Activated T-helper 1 cell treated with anti-CD3 and anti-CD28 coated beads, Interleukin-12 subunit alpha, Interleukin-12 subunit beta, Interleukin-2, Interleukin-4 antibody, amounts not matched to agents 30 ng/mL and 10 ng/mL and 1 ng/mL, durations not matched to agents 14 hours and 24 hours and 36 hours (primary cell): ENCODE results near the gene ZFAND3. TPM values are rescaled to one million over a fixed set of nuclear protein-coding genes. Genes with fewer than 3 reads are reported as not detected.

ENCODE experiments used
- DNase-seq: peaks from one replicate; pipeline ENCODE4 v3.0.0; 2021; ENCODE audit warnings: low spot score
- H3K27ac Mint-ChIP-seq: one replicate; pipeline ENCODE4 v1.8.0; 2021; ENCODE audit warnings: mild to moderate bottlenecking, mixed read lengths
- H3K27me3 Mint-ChIP-seq: one replicate; pipeline ENCODE4 v1.8.0; 2022; ENCODE audit warnings: mild to moderate bottlenecking, moderate library complexity, mixed read lengths; ENCODE audit not compliant: insufficient read depth
- H3K36me3 Mint-ChIP-seq: one replicate; pipeline ENCODE4 v1.8.0; 2021; ENCODE audit warnings: low read depth, mixed read lengths
- H3K4me1 Mint-ChIP-seq: one replicate; pipeline ENCODE4 v1.8.0; 2021; ENCODE audit warnings: low read depth, mixed read lengths
- H3K4me3 Mint-ChIP-seq: one replicate; pipeline ENCODE4 v1.8.0; 2021; ENCODE audit warnings: mild to moderate bottlenecking, moderate library complexity, mixed read lengths
- H3K9me3 Mint-ChIP-seq: one replicate; pipeline ENCODE4 v1.8.0; 2021; ENCODE audit warnings: mixed read lengths
- intact Hi-C: fragments of 100-400 bp; cut with micrococcal nuclease; formaldehyde crosslinking; loops from one replicate; pipeline ENCODE4 v1.15.1; 2024
- total RNA-seq: library from RNA; stranded (reverse); gene quantifications from 2 replicates; pipeline ENCODE4 v1.2.3, GENCODE V29; 2022

ZFAND3 gene
- total RNA-seq, 1 donor from 2014 or later, result 44.1 TPM

DNA sequence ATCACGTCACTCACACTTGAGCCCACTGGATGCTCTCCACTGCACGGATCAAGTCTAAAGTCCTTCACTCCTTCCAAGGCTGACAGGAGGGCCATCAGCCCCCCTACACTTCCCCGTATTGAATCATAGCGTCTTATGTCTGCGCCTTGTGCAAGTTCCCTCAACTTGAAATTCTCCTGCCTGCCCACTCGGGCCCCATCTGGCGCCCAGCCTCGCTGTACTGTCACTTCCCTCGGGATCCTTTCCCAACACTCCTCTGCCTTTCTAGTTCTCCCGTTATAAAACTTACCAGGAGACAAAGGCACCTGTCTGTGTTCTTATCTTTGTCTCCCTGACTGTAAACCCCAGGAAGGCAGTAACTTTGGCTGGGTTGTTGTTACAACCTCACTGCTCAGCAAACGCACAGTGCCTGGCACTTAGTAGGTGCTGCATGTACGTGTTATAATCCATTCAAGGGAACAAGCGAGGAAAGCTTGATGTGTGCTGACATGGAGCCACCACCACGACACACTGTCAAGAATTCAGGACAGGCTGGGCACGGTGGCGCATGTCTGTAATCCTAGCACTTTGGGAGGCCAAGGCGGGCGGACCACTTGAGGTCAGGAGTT, 33.8 kb upstream of the ZFAND3 start:
- H3K36me3 Mint-ChIP-seq, result peaks cover 2% of the 10 kb centered on the region
- H3K27me3 Mint-ChIP-seq, result peaks cover 23% of the 10 kb centered on the region
- no peak for DNase-seq
- peaks cover 19% of the 10 kb centered on the region for H3K4me1 Mint-ChIP-seq
- no peak overlapping the region for H3K27ac Mint-ChIP-seq
- no peak overlapping the region for H3K4me3 Mint-ChIP-seq
- intact Hi-C loops, result no loop called here
- H3K9me3 Mint-ChIP-seq, result no peaks in the 10 kb centered on the region

DNA sequence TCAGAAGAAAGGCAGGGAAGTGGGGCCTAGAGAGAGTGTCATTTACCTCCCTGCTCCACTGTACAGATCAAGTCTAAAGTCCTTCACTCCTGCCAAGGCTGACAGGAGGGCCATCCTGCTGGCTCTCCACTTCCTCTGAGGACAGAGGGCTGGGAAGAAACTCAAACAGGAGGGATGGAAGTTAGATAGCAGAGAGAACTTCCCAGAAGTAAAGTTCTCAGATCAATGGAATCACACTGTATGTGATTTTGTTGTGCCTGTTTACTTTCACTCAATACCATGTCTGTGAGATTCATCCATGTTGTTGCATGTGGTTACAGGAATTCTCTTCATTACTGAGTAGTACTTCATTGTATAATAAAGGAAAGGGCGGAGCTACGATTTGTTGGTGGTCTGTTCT, 32.3 kb upstream of the ZFAND3 start:
- intact Hi-C loops, result no loop called here
- Mint-ChIP-seq H3K4me1 (peaks cover 29% of the 10 kb centered on the region), H3K4me3 (no peak overlapping the region), H3K27me3 (peaks cover 18% of the 10 kb centered on the region), H3K36me3 (peaks cover 2% of the 10 kb centered on the region), H3K27ac (no peak overlapping the region), H3K9me3 (no peaks in the 10 kb centered on the region)
- no peak for DNase-seq

DNA sequence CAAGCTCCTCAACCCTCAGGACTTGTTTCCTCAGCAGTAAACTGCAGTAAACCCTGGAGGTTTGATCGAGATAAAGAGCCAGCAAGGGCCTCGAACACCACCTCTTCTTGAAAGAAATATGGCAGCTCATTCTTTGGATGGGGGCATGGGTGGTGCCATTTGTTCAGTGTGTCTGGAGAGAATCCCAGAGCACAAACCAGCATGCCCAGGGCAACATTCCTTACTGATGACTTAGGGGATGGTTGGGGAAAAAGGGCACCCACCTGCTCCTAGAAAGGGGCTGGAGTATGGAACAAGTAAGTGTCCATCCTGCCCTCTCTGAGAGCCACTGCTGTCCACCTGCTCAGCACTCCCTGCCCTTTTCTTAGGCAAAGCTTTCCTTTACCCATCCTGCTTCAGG, 31.3 kb upstream of the ZFAND3 start:
- Mint-ChIP-seq H3K9me3 (no peaks in the 10 kb centered on the region), H3K4me1 (peaks cover 24% of the 10 kb centered on the region), H3K36me3 (peaks cover 2% of the 10 kb centered on the region), H3K4me3 (no peak overlapping the region), H3K27me3 (peaks cover 18% of the 10 kb centered on the region), H3K27ac (no peak overlapping the region)
- intact Hi-C loops, result no loop called here
- no peak for DNase-seq

DNA sequence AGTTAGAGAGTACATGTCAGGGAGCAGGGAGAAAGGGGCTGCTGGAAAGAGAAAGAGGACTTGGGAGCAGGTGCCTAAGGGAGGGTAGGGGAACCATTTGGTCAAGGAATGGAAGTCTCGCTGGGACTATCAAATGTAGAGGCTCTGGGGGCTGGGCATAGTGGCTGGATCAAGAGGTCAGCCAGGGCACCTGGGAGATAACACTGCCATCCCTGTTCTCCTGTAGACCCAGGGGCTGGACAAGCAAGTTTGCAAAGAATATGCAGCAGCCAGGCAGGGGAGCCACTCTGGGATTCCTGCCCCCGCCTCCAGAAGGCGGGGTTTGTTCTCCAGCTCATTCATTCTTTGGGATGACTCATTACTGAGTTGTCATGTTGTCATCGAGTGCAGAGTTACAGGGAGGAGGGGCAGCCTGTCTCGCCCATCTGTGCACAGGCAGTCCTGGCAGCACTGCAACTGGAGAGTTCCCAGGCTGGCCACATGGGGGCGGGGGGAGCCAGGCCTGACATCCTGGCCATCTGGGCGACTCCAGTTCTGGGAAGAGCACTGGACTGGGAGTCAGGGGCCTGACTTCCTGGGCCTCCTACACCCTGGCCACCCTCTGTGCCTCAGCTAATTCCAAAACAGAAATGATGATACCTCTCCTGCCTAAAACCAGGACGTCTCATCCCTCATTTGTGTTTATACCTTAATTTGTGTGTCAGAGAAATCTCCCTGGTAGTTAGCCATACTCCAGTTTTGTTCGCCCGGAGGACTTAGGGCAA, 28.2 kb upstream of the ZFAND3 start:
- Mint-ChIP-seq H3K9me3 (no peaks in the 10 kb centered on the region), H3K4me1 (peaks cover 12% of the 10 kb centered on the region), H3K27ac (no peak overlapping the region), H3K36me3 (no peaks in the 10 kb centered on the region), H3K27me3 (peaks cover 1% of the 10 kb centered on the region), H3K4me3 (no peak overlapping the region)
- DNase-seq, result peak; percentile 66
- intact Hi-C loops, result loop anchor here (1.0 to 10.0 kb wide), 6 partner anchors 28 to 703 kb away; partner anchors contain the start of gene ZFAND3

DNA sequence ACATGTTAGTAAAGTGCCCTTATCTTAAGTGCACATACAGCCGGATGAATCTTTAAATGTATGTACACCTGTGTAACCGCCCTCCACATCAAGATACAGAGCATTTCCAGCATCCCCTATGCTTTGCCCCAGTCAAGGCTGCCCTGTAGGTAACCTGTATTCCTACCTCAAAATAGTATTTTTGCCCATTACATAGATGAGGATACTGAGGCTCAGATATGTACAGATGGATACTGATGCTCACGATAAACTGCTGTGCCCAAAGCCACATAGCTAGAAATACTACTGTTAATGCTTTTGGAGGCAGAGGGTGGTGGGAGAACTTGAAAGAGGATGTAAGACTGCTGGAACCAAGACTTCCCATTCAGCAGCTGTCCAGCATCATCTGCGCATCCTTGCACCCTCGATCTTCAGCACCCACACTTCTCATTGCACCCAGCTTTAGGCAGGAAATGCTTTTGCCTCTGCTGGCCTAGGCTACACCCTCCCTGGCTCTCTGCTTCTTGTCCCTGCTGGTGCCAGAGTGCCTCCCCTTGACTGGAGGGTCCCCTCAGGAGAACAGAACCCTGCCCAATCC, 27.0 kb upstream of the ZFAND3 start:
- intact Hi-C loops, result loop anchor here (10.0 kb wide), 1 partner anchor 342 kb away; no protein-coding TSS in a partner anchor
- Mint-ChIP-seq H3K36me3 (no peaks in the 10 kb centered on the region), H3K4me3 (no peak overlapping the region), H3K4me1 (peaks cover 12% of the 10 kb centered on the region), H3K27ac (no peak overlapping the region), H3K9me3 (no peaks in the 10 kb centered on the region), H3K27me3 (peaks cover 1% of the 10 kb centered on the region)
- DNase-seq, result no peak

DNA sequence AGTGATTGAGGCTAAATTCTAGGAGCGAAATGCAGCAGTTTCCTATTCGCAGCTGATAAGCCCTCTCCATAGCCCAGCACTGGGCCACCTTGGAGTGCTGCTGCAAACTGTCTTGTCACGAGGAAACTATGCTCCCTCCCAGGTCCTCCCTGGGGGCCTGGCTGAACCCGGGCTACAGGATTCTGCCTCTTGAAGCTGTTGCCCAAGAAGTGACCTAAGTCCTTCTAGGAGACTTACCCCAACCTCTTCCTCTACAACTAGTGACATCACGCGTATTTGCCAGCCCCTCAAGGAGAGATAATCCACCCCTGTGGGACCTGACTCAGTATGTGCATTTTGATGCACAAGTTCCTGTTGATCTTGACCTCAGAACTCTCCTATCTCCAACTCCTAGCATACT, 26.5 kb upstream of the ZFAND3 start:
- Mint-ChIP-seq H3K4me3 (no peak overlapping the region), H3K9me3 (no peaks in the 10 kb centered on the region), H3K4me1 (peaks cover 12% of the 10 kb centered on the region), H3K27me3 (peaks cover 1% of the 10 kb centered on the region), H3K36me3 (no peaks in the 10 kb centered on the region), H3K27ac (no peak overlapping the region)
- DNase-seq, result no peak
- intact Hi-C loops, result loop anchor here (10.0 kb wide), 1 partner anchor 342 kb away; no protein-coding TSS in a partner anchor

DNA sequence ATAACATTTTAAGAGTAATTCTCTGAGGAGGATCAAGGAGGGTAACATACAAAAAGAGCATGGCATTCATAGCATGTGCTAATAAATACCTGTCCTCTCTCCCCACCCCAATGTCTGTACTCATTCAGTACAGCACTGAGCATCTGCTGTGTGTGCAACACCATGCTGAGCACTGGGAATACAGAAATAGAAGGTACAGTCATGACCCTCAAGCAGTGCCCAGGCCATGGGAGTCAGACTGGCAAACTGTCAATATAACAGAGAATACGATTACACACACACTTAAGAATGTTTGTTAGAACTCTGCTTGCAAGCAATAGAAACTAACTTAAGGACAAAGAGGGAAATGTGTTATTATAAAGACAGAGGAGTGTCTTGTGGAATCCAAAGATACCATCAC, 24.7 kb upstream of the ZFAND3 start:
- H3K4me1 Mint-ChIP-seq, result peaks cover 12% of the 10 kb centered on the region
- no peaks in the 10 kb centered on the region for H3K9me3 Mint-ChIP-seq
- intact Hi-C loops, result loop anchor here (10.0 kb wide), 1 partner anchor 340 kb away; no protein-coding TSS in a partner anchor
- H3K27ac Mint-ChIP-seq, result no peak overlapping the region
- H3K4me3 Mint-ChIP-seq, result no peak overlapping the region
- no peak for DNase-seq
- H3K27me3 Mint-ChIP-seq, result peaks cover 7% of the 10 kb centered on the region
- H3K36me3 Mint-ChIP-seq, result no peaks in the 10 kb centered on the region

DNA sequence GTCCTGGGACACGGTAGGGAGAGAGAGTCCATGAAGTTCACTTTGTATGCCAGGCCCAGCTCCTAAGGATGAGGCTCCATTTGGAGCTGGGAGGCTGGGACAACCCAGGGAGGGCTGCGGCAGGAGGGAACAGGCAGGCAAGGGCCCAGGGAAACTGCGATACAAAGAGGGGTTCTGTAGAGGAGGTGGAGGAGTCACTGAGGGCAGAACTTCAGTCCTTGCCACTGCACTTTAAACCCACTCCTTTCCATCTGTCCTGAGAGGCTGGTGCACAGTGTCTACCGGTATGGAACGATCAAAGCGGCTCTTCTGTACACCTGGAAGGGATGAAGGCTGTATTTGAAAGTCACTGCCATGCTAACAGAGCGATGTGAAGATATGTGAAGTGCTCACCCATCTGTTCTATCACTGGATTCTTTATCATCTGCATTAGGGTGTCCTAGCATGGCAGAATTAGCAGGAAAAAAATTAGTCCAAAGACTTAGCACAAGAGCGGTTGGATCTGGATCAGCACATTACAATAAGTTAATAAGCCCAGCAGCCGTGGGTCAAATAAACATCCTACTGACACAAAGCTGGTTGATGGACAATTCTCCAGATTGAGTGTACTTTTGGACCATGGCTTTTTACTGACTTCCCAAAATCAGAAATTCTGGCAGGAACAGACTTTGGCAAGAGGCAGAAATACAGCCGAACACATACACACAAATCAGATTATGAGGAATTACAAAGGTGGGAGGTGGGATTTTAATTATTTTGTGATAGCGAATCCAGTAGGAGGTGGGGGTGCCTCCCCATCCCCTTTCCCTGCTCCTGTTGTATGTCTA, 20.9 kb upstream of the ZFAND3 start:
- no peak for DNase-seq
- intact Hi-C loops, result loop anchor here (10.0 kb wide), 1 partner anchor 336 kb away; no protein-coding TSS in a partner anchor
- Mint-ChIP-seq H3K4me3 (no peak overlapping the region), H3K4me1 (peaks cover 6% of the 10 kb centered on the region), H3K27me3 (peaks cover 18% of the 10 kb centered on the region), H3K9me3 (no peaks in the 10 kb centered on the region), H3K27ac (no peak overlapping the region), H3K36me3 (no peaks in the 10 kb centered on the region)

DNA sequence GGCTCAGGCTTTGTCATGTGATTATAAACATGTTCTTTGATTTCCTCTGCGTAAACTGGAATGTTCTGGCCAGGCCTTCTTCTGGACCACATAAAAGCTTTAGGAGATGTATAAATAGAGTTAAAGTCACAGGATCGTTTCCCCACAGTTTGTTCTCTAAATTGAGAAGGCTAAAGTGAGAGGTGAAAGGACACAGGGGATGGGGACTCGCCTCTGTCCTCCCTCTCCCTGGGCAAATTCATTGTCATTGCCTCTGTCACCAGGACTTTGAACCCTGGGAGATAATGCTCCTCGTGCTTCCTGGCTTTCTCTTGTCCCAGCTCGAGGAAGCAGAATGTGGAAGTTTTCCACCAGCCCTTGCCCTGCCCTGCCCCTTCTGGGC, 20.3 kb upstream of the ZFAND3 start:
- H3K4me3 Mint-ChIP-seq, result no peak overlapping the region
- H3K4me1 Mint-ChIP-seq, result peaks cover 6% of the 10 kb centered on the region
- no peak overlapping the region for H3K27ac Mint-ChIP-seq
- no peaks in the 10 kb centered on the region for H3K9me3 Mint-ChIP-seq
- no peak for DNase-seq
- intact Hi-C loops, result loop anchor here (10.0 kb wide), 1 partner anchor 336 kb away; no protein-coding TSS in a partner anchor
- no peaks in the 10 kb centered on the region for H3K36me3 Mint-ChIP-seq
- peaks cover 19% of the 10 kb centered on the region for H3K27me3 Mint-ChIP-seq

DNA sequence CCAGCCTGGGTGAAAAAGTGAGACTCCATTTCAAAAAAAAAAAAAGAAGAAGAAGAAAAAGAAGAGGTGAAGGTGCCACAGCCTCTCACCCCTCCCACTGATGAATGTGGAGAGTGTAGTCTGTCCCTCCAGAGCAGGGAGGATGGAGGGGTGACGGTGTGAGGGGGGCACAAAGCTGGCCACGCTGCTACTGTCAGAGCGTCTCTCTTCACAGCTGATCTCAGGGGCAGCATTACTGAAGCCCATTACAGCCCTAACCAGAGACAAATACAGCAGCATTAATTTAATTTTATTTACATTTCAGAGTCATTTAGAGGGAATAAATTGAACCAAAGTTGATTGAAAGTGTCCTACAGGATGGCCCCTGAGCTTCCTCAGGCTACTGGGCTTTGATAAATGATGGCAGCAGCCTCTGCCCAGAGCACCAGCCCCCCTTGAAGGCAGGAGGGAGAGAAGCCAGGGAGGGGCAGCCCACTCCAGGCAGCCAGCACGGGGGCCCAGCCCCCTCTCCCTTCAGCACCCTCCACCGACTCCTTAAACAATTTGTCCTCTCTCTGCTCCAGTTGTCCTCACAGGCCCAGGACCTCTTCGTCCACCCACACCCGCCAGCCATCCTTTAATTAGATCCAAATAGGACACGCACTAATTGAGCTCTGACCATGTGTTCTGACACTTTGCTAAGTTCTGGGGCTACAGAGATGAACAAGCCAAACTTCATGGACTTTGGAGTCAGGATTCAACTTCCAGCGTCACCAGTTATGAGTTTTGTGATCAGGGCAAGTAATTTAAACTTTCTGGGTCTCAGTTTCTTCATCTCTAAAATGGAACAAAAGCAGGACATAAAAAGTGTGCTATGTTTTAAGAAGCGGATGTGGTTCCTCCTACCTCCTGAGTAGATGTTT, 18.6 kb upstream of the ZFAND3 start:
- H3K4me3 Mint-ChIP-seq, result no peak overlapping the region
- no peak for DNase-seq
- H3K36me3 Mint-ChIP-seq, result no peaks in the 10 kb centered on the region
- peaks cover 20% of the 10 kb centered on the region for H3K27me3 Mint-ChIP-seq
- peaks cover 6% of the 10 kb centered on the region for H3K4me1 Mint-ChIP-seq
- H3K9me3 Mint-ChIP-seq, result no peaks in the 10 kb centered on the region
- intact Hi-C loops, result no loop called here
- H3K27ac Mint-ChIP-seq, result no peak overlapping the region

DNA sequence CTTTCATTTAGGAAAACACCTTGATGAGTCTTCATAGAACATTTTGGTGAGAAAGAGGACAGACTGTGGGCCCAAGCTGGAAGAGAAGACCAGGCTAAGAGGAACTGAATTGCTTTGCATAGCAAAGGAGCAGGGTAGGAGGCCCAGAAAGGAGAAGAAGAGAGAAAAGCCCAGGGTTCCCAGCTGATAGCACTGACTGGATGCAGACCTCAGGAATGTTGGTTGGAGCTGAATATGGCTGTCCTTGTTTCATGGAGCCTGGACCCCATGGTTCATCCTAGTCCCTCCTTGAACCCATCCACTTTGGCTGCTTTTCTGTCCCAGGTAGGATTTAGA, 18.0 kb upstream of the ZFAND3 start:
- Mint-ChIP-seq H3K36me3 (no peaks in the 10 kb centered on the region), H3K27me3 (peaks cover 21% of the 10 kb centered on the region), H3K4me1 (peaks cover 6% of the 10 kb centered on the region), H3K27ac (peak overlapping the region; percentile 6), H3K9me3 (no peaks in the 10 kb centered on the region), H3K4me3 (no peak overlapping the region)
- no peak for DNase-seq
- intact Hi-C loops, result no loop called here

DNA sequence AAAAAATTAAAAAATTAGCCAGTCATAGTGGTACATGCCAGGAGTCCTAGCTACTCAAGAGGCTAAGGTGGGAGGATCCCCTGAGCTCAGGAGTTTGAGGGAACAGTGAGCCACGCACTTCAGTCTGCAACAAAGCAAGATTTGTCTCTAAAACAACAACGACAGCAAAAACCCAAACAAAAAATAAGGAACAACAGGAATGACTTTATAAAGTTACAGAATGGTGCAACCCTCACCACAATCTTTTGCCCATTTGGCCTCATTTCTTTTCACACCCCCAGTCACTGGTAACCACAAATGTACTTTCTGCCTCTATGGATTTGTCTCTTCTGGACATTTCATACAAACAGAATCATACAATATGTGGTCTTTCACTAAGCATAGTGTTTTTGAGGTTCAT, 16.7 kb upstream of the ZFAND3 start:
- H3K4me3 Mint-ChIP-seq, result no peak overlapping the region
- peaks cover 6% of the 10 kb centered on the region for H3K4me1 Mint-ChIP-seq
- peaks cover 23% of the 10 kb centered on the region for H3K27me3 Mint-ChIP-seq
- no peaks in the 10 kb centered on the region for H3K9me3 Mint-ChIP-seq
- H3K27ac Mint-ChIP-seq, result no peak overlapping the region
- no peaks in the 10 kb centered on the region for H3K36me3 Mint-ChIP-seq
- intact Hi-C loops, result no loop called here
- no peak for DNase-seq
